Measurements from ENCODE around the gene ORC6.

Gene ORC6

DNA sequence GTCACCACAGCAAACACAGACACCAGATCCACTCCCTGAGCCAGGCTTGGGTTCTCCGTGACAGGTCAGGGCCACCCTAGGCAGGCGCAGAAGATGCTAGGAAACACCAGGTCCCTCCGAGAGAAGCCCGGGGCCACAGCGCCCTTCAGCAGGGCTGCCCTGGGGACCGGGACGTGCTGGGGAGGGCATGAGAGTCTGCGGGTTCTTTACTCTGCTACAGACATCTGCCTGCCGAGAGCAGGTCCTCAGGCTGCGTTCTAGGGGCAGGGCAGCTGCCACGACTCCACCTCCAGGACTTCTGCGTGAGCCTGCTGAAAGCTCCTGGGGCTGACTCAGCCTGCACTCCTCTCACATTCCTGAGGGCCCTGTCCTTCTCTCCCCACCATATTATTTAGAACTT lies 47.2 kb downstream of the ORC6 start:
- in situ Hi-C loops (cut with HindIII; ENCODE audit: low pct_ligation_motif_present, low sequenced_read_pairs): no loop called here
- H3K27ac ChIP-seq: no peak overlapping the region
- H3K4me3 ChIP-seq (ENCODE audit: low read depth, low read length): no peak overlapping the region
- no peaks in the 10 kb centered on the region for H3K27me3 ChIP-seq (replicated peaks)
- H3K36me3 ChIP-seq (replicated peaks): no peaks in the 10 kb centered on the region
- TF ChIP-seq, protein P1, sequence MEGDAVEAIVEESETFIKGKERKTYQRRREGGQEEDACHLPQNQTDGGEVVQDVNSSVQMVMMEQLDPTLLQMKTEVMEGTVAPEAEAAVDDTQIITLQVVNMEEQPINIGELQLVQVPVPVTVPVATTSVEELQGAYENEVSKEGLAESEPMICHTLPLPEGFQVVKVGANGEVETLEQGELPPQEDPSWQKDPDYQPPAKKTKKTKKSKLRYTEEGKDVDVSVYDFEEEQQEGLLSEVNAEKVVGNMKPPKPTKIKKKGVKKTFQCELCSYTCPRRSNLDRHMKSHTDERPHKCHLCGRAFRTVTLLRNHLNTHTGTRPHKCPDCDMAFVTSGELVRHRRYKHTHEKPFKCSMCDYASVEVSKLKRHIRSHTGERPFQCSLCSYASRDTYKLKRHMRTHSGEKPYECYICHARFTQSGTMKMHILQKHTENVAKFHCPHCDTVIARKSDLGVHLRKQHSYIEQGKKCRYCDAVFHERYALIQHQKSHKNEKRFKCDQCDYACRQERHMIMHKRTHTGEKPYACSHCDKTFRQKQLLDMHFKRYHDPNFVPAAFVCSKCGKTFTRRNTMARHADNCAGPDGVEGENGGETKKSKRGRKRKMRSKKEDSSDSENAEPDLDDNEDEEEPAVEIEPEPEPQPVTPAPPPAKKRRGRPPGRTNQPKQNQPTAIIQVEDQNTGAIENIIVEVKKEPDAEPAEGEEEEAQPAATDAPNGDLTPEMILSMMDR (IDR thresholded peaks at IDR 0.05; ENCODE audit: low read depth, low read length, missing control alignments): no peak
- no peak for DNase-seq

DNA sequence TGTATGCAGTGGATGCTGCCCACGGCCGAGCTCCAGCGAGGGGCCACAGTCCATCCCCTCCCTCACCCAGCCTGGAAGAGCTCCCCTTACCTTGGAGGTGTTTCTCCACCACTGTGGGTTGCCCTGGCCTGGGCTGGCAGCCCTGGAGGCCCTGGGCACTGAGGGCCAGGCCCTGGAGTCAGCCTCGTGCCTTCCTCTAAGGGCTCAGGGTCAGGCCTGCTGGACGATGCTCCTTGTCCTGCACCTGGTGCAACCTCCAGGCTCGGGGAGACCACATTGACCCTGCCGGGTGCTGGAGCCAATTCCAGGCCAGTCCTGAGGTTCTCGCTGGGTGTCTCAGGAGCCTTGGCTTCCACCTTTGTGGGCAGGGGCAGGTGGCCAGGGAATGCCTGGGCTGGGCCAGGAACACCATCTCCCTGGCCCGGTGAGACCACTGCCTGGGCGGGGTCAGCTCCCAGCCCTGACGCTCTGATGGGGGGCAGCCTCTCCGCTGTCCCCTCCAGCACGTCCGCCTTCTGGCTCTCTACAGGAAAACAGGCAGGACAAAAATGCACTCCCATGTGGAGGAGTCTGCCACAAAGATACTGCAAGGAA lies 48.3 kb downstream of the ORC6 start:
- Histone ChIP-seq H3K36me3 (replicated peaks) (no peaks in the 10 kb centered on the region), H3K4me3 (ENCODE audit: low read depth, low read length) (no peak overlapping the region), H3K27ac (no peak overlapping the region), H3K27me3 (replicated peaks) (no peaks in the 10 kb centered on the region)
- in situ Hi-C loops (cut with HindIII; ENCODE audit: low pct_ligation_motif_present, low sequenced_read_pairs): no loop called here
- DNase-seq: no peak
- TF ChIP-seq, protein P1 (IDR thresholded peaks at IDR 0.05; ENCODE audit: low read depth, low read length, missing control alignments): no peak

DNA sequence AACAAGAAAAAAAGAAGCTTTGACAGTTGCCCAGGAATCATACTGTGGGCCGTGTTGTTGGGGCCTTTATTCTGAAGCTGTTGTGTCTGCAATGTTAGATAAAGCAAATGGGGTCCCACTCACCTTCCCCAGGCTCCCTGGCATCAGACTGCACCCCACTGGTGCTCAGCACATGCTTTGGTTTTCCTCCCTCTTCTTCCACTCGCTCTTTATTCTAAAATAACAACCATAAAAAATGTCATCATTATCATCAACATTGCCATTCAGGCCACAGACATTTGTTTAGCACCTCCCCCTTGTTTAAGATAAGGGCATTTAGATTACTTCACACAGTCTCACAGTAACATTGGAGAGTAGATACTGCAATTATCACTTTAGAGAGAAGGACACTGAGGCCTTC lies 50.5 kb downstream of the ORC6 start:
- no peak overlapping the region for H3K4me3 ChIP-seq (ENCODE audit: low read depth, low read length)
- no peaks in the 10 kb centered on the region for H3K27me3 ChIP-seq (replicated peaks)
- TF ChIP-seq, protein P1 (IDR thresholded peaks at IDR 0.05; ENCODE audit: low read depth, low read length, missing control alignments): no peak
- H3K36me3 ChIP-seq (replicated peaks): no peaks in the 10 kb centered on the region
- in situ Hi-C loops (cut with HindIII; ENCODE audit: low pct_ligation_motif_present, low sequenced_read_pairs): no loop called here
- H3K27ac ChIP-seq: no peak overlapping the region
- DNase-seq: no peak

DNA sequence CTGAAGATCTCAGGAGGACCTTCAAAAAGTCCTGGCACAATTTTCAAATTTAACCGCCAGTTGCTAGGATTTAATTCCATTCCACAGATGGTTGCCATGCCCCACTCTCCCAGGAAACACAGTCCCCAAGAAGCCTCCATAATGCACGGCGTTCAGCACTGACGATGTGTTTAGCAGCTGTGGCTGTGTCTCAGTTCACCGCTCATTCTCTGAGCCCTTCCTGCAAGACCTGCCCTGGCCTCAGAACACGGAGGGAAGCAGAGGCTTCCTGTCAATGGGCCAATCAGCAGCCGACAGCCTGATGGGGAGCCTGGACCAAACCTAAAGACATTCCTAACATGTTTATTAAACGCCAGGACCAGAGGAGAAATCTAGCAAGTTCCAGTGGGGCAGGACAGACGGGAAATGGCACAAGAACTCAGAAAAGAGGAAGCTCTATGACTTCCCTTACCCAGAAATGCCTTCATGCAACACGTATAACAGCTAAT lies 53.8 kb downstream of the ORC6 start:
- DNase-seq: peak; percentile 11
- Histone ChIP-seq H3K27ac (no peak overlapping the region), H3K4me3 (ENCODE audit: low read depth, low read length) (no peak overlapping the region), H3K36me3 (replicated peaks) (no peaks in the 10 kb centered on the region), H3K27me3 (replicated peaks) (no peaks in the 10 kb centered on the region)
- TF ChIP-seq, protein P1 (IDR thresholded peaks at IDR 0.05; ENCODE audit: low read depth, low read length, missing control alignments): no peak
- in situ Hi-C loops (cut with HindIII; ENCODE audit: low pct_ligation_motif_present, low sequenced_read_pairs): no loop called here

DNA sequence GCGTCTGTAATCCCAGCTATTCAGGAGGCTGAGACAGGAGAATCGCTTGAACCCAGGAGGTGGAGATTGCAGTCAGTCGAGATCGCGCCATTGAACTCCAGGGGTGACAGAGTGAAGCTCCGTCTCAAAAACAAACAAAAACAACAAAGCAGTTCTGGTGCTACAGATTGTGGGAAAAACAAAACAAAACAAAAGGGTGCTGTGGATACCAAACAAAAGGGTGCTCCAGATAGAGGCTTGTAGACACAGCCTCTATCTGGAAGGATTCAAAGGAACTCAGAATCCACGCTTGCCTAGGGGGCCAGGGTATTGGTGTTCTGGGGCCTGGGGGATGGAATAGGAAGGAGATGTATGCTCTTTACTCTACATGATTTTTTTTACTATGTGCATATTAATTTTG lies 56.2 kb downstream of the ORC6 start:
- no peak for DNase-seq
- Histone ChIP-seq H3K27me3 (replicated peaks) (no peaks in the 10 kb centered on the region), H3K36me3 (replicated peaks) (no peaks in the 10 kb centered on the region), H3K27ac (no peak overlapping the region), H3K4me3 (ENCODE audit: low read depth, low read length) (no peak overlapping the region)
- TF ChIP-seq, protein P1 (IDR thresholded peaks at IDR 0.05; ENCODE audit: low read depth, low read length, missing control alignments): no peak
- in situ Hi-C loops (cut with HindIII; ENCODE audit: low pct_ligation_motif_present, low sequenced_read_pairs): no loop called here

Measured in brain microvascular endothelial cell (primary cell).